SK-N-SH treated with all-trans-retinoic acid at 6 μM for 48 hours (cell line): ENCODE results near the gene TESMIN.

Experiments used
- ATAC-seq: fragments of 200-7000 bp; cut with Tn5 transposase; 3 replicates; pipeline ENCODE4 v1.9.1; 2020; ENCODE audit warnings: mild to moderate bottlenecking, moderate library complexity
- ARNTL ChIP-seq: fragments of 450-650 bp; formaldehyde crosslinking; IDR thresholded peaks from 2 replicates; pipeline ENCODE4 v1.5.0; 2020; ENCODE audit warnings: low read depth, mild to moderate bottlenecking, moderate library complexity, borderline replicate concordance
- CSDC2 ChIP-seq: fragments of 250-450 bp; sonication (Bioruptor Pico); IDR thresholded peaks from 2 replicates; pipeline ENCODE4 v1.5.0; 2020; ENCODE audit warnings: mild to moderate bottlenecking, moderate library complexity
- ESRRG ChIP-seq: fragments of 250-450 bp; sonication (Bioruptor Pico); IDR thresholded peaks from 2 replicates; pipeline ENCODE4 v1.6.1; 2021; ENCODE audit warnings: mild to moderate bottlenecking
- GLIS3 ChIP-seq: fragments of 250-450 bp; sonication (Bioruptor Pico); IDR thresholded peaks from 2 replicates; pipeline ENCODE4 v1.5.0; 2020; ENCODE audit warnings: mild to moderate bottlenecking, moderate library complexity
- ISL1 ChIP-seq: fragments of 250-450 bp; sonication (Bioruptor Pico); IDR thresholded peaks from 2 replicates; pipeline ENCODE4 v2.1.2; 2022; ENCODE audit warnings: mild to moderate bottlenecking, moderate library complexity
- OSR1 ChIP-seq: fragments of 250-450 bp; sonication (Bioruptor Pico); IDR thresholded peaks from 2 replicates; pipeline ENCODE4 v1.8.0; 2022; ENCODE audit warnings: moderate library complexity, mild to moderate bottlenecking, inconsistent platforms
- PPARA ChIP-seq: fragments of 250-450 bp; sonication (Bioruptor Pico); IDR thresholded peaks from 2 replicates; pipeline ENCODE4 v1.5.0; 2020; ENCODE audit warnings: mild to moderate bottlenecking, borderline replicate concordance
- RARB ChIP-seq: fragments of 250-450 bp; sonication (Bioruptor Pico); IDR thresholded peaks from 2 replicates; pipeline ENCODE4 v1.8.0; 2021; ENCODE audit warnings: mild to moderate bottlenecking, moderate library complexity
- TCF4 ChIP-seq: fragments of 250-450 bp; sonication (Bioruptor Pico); IDR thresholded peaks from 2 replicates; pipeline ENCODE4 v1.8.0; 2021; ENCODE audit warnings: mild to moderate bottlenecking, moderate library complexity, borderline replicate concordance
- TOX ChIP-seq: fragments of 250-450 bp; sonication (Bioruptor Pico); IDR thresholded peaks from 2 replicates; pipeline ENCODE4 v1.8.0; 2021; ENCODE audit warnings: mild to moderate bottlenecking, moderate library complexity, borderline replicate concordance
- ZC3H10 ChIP-seq: fragments of 250-450 bp; sonication (Bioruptor Pico); IDR thresholded peaks from 2 replicates; pipeline ENCODE4 v1.5.1; 2021; ENCODE audit warnings: mild to moderate bottlenecking, moderate library complexity
- ZFP3 ChIP-seq: fragments of 250-450 bp; sonication (Bioruptor Pico); IDR thresholded peaks from 2 replicates; pipeline ENCODE4 v1.5.0; 2020; ENCODE audit warnings: mild to moderate bottlenecking, moderate library complexity
- ZNF565 ChIP-seq: fragments of 450-650 bp; formaldehyde crosslinking; conservative IDR thresholded peaks from 2 replicates; pipeline ENCODE4 v1.5.0; 2020; ENCODE audit warnings: low read depth, mild to moderate bottlenecking, moderate library complexity
- ZNF70 ChIP-seq: fragments of 450-650 bp; formaldehyde crosslinking; IDR thresholded peaks from 2 replicates; pipeline ENCODE4 v1.5.0; 2020; ENCODE audit warnings: mild to moderate bottlenecking, moderate library complexity
- ZNF8 ChIP-seq: fragments of 450-650 bp; formaldehyde crosslinking; IDR thresholded peaks from 2 replicates; pipeline ENCODE4 v1.5.0; 2020; ENCODE audit warnings: mild to moderate bottlenecking, moderate library complexity
- TF ChIP-seq, protein P1 (sequence below): fragments of 250-450 bp; sonication (Bioruptor Pico); IDR thresholded peaks from 2 replicates; pipeline ENCODE4 v1.8.0; 2020; ENCODE audit warnings: mild to moderate bottlenecking, moderate library complexity, borderline replicate concordance
- TF ChIP-seq, protein P2 (sequence below): fragments of 250-450 bp; sonication (Bioruptor Pico); IDR thresholded peaks from 2 replicates; pipeline ENCODE4 v1.5.1; 2021; ENCODE audit warnings: mild to moderate bottlenecking, moderate library complexity
- TF ChIP-seq, protein P3 (sequence below): fragments of 250-450 bp; sonication (Bioruptor Pico); IDR thresholded peaks from 2 replicates; pipeline ENCODE4 v1.8.0; 2021; ENCODE audit warnings: low read depth, mild to moderate bottlenecking, moderate library complexity, borderline replicate concordance
- TF ChIP-seq, protein P4 (sequence below): fragments of 250-450 bp; sonication (Bioruptor Pico); IDR thresholded peaks from 2 replicates; pipeline ENCODE4 v1.5.1; 2020; ENCODE audit warnings: low read depth, mild to moderate bottlenecking, moderate library complexity
- TF ChIP-seq, protein P5 (sequence below): fragments of 250-450 bp; sonication (Bioruptor Pico); IDR thresholded peaks from 2 replicates; pipeline ENCODE4 v1.5.0; 2020; ENCODE audit warnings: mild to moderate bottlenecking, moderate library complexity

The TESMIN gene

DNA sequence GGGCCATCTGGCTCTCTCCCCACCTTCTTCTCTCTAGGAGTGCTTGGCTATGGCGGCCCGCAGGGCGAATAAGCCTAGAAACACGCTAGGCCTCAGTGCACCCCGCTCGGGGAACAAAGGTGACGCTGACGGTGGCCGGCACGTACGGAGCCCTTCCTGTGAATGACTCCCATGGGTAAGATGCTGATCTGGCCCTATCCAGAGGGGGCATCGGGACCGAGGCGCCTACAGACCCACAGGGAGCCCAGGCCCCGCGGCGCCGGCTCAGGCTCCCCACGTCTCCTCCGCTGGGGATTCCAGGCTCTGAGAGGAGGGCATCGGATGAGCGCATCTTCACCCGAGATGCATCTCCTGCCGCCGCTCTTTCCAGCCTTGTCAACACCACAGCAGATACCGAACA is 31.4 kb upstream of the TESMIN start:
- no peak for ATAC-seq
- TF ChIP-seq, protein P1, sequence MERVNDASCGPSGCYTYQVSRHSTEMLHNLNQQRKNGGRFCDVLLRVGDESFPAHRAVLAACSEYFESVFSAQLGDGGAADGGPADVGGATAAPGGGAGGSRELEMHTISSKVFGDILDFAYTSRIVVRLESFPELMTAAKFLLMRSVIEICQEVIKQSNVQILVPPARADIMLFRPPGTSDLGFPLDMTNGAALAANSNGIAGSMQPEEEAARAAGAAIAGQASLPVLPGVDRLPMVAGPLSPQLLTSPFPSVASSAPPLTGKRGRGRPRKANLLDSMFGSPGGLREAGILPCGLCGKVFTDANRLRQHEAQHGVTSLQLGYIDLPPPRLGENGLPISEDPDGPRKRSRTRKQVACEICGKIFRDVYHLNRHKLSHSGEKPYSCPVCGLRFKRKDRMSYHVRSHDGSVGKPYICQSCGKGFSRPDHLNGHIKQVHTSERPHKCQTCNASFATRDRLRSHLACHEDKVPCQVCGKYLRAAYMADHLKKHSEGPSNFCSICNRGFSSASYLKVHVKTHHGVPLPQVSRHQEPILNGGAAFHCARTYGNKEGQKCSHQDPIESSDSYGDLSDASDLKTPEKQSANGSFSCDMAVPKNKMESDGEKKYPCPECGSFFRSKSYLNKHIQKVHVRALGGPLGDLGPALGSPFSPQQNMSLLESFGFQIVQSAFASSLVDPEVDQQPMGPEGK (CRISPR knock-in tag) = no peak
- TF ChIP-seq TOX (CRISPR knock-in tag) (no peak), OSR1 (CRISPR knock-in tag) (no peak), ISL1 (CRISPR knock-in tag) (no peak), GLIS3 (CRISPR knock-in tag) (no peak), PPARA (CRISPR knock-in tag) (no peak), CSDC2 (no peak), ZNF565 (CRISPR knock-in tag) (no peak), ZNF70 (CRISPR knock-in tag) (no peak), RARB (no peak)
- TF ChIP-seq, protein P2, sequence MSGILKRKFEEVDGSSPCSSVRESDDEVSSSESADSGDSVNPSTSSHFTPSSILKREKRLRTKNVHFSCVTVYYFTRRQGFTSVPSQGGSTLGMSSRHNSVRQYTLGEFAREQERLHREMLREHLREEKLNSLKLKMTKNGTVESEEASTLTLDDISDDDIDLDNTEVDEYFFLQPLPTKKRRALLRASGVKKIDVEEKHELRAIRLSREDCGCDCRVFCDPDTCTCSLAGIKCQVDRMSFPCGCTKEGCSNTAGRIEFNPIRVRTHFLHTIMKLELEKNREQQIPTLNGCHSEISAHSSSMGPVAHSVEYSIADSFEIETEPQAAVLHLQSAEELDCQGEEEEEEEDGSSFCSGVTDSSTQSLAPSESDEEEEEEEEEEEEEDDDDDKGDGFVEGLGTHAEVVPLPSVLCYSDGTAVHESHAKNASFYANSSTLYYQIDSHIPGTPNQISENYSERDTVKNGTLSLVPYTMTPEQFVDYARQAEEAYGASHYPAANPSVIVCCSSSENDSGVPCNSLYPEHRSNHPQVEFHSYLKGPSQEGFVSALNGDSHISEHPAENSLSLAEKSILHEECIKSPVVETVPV (CRISPR knock-in tag) = no peak
- TF ChIP-seq, protein P3, sequence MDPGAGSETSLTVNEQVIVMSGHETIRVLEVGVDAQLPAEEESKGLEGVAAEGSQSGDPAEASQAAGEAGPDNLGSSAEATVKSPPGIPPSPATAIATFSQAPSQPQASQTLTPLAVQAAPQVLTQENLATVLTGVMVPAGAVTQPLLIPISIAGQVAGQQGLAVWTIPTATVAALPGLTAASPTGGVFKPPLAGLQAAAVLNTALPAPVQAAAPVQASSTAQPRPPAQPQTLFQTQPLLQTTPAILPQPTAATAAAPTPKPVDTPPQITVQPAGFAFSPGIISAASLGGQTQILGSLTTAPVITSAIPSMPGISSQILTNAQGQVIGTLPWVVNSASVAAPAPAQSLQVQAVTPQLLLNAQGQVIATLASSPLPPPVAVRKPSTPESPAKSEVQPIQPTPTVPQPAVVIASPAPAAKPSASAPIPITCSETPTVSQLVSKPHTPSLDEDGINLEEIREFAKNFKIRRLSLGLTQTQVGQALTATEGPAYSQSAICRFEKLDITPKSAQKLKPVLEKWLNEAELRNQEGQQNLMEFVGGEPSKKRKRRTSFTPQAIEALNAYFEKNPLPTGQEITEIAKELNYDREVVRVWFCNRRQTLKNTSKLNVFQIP (CRISPR knock-in tag) = no peak

DNA sequence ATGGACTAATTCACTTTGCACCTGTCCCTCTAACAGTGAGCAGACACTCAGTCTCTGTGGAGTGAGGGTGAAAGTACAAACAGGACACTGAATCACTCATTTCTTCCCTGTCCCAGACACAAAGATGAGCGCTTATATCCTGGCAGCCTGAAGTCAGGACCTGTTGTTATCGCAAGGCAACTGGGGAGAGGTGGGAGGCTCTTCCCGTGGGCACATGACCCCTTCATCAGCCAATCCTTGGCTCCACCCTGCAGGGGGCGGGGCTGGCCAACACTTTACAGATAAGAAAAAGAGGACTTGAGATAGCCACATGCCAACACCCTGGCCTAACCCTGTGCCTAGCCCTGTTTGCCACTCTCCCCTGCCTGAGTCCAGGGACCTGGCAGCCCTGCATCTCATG is 29.5 kb upstream of the TESMIN start:
- no peak for TF ChIP-seq ZNF8 (CRISPR knock-in tag)
- TF ChIP-seq CSDC2 = no peak
- TF ChIP-seq ZC3H10 (CRISPR knock-in tag) = no peak
- no peak for TF ChIP-seq ZNF70 (CRISPR knock-in tag)
- TF ChIP-seq, protein P4, sequence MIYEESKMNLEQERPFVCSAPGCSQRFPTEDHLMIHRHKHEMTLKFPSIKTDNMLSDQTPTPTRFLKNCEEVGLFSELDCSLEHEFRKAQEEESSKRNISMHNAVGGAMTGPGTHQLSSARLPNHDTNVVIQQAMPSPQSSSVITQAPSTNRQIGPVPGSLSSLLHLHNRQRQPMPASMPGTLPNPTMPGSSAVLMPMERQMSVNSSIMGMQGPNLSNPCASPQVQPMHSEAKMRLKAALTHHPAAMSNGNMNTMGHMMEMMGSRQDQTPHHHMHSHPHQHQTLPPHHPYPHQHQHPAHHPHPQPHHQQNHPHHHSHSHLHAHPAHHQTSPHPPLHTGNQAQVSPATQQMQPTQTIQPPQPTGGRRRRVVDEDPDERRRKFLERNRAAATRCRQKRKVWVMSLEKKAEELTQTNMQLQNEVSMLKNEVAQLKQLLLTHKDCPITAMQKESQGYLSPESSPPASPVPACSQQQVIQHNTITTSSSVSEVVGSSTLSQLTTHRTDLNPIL = no peak
- TF ChIP-seq TOX (CRISPR knock-in tag) = no peak
- TF ChIP-seq, protein P2 (CRISPR knock-in tag) = no peak
- TF ChIP-seq GLIS3 (CRISPR knock-in tag) = no peak
- no peak for TF ChIP-seq TCF4
- TF ChIP-seq, protein P5, sequence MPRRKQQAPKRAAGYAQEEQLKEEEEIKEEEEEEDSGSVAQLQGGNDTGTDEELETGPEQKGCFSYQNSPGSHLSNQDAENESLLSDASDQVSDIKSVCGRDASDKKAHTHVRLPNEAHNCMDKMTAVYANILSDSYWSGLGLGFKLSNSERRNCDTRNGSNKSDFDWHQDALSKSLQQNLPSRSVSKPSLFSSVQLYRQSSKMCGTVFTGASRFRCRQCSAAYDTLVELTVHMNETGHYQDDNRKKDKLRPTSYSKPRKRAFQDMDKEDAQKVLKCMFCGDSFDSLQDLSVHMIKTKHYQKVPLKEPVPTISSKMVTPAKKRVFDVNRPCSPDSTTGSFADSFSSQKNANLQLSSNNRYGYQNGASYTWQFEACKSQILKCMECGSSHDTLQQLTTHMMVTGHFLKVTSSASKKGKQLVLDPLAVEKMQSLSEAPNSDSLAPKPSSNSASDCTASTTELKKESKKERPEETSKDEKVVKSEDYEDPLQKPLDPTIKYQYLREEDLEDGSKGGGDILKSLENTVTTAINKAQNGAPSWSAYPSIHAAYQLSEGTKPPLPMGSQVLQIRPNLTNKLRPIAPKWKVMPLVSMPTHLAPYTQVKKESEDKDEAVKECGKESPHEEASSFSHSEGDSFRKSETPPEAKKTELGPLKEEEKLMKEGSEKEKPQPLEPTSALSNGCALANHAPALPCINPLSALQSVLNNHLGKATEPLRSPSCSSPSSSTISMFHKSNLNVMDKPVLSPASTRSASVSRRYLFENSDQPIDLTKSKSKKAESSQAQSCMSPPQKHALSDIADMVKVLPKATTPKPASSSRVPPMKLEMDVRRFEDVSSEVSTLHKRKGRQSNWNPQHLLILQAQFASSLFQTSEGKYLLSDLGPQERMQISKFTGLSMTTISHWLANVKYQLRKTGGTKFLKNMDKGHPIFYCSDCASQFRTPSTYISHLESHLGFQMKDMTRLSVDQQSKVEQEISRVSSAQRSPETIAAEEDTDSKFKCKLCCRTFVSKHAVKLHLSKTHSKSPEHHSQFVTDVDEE = no peak
- TF ChIP-seq, protein P1 (CRISPR knock-in tag) = no peak
- TF ChIP-seq ISL1 (CRISPR knock-in tag) = no peak
- TF ChIP-seq ZFP3 = no peak
- TF ChIP-seq ESRRG = no peak
- TF ChIP-seq ARNTL (CRISPR knock-in tag) = no peak
- no peak for TF ChIP-seq ZNF565 (CRISPR knock-in tag)
- no peak for TF ChIP-seq PPARA (CRISPR knock-in tag)
- ATAC-seq = peak; percentile 44
